ACC112 (cell line): Measurements from ENCODE around the gene PHAF1.
A peak's percentile ranks its signal among the peaks of the same experiment; 100 is the strongest.

Source experiments
- H2AFZ ChIP-seq: fragments of 200-600 bp; sonication (generic); one replicate; pipeline ENCODE4 v1.6.0; 2017; ENCODE audit warnings: antibody characterized with exemption, low read length; ENCODE audit not compliant: unreplicated experiment
- H3K27ac ChIP-seq: fragments of 200-600 bp; sonication (generic); 2 replicates; pipeline ENCODE4 v1.5.1; 2014; ENCODE audit warnings: low read depth, mild to moderate bottlenecking, antibody characterized with exemption, low read length, moderate library complexity
- H3K27me3 ChIP-seq: fragments of 200-600 bp; sonication (generic); 2 replicates; pipeline ENCODE4 v1.6.1; 2014; ENCODE audit warnings: mild to moderate bottlenecking, antibody characterized with exemption, low read length, moderate library complexity, mixed read lengths; ENCODE audit not compliant: insufficient read depth
- H3K36me3 ChIP-seq: fragments of 200-600 bp; sonication (generic); 2 replicates; pipeline ENCODE4 v1.6.1; 2016; ENCODE audit warnings: mild to moderate bottlenecking, antibody characterized with exemption, low read length, moderate library complexity, mixed read lengths; ENCODE audit not compliant: insufficient read depth
- H3K4me1 ChIP-seq: fragments of 200-600 bp; sonication (generic); one replicate; pipeline ENCODE4 v1.6.1; 2016; ENCODE audit warnings: low read length, mixed read lengths; ENCODE audit not compliant: insufficient read depth, unreplicated experiment, control insufficient read depth
- H3K4me3 ChIP-seq: fragments of 200-600 bp; sonication (generic); 2 replicates; pipeline ENCODE4 v1.5.1; 2014; ENCODE audit warnings: mild to moderate bottlenecking, low read depth, low read length
- H3K79me2 ChIP-seq: fragments of 200-600 bp; sonication (generic); one replicate; pipeline ENCODE4 v1.6.0; 2016; ENCODE audit warnings: low read length; ENCODE audit not compliant: control insufficient read depth, unreplicated experiment, insufficient read depth

Gene PHAF1

DNA sequence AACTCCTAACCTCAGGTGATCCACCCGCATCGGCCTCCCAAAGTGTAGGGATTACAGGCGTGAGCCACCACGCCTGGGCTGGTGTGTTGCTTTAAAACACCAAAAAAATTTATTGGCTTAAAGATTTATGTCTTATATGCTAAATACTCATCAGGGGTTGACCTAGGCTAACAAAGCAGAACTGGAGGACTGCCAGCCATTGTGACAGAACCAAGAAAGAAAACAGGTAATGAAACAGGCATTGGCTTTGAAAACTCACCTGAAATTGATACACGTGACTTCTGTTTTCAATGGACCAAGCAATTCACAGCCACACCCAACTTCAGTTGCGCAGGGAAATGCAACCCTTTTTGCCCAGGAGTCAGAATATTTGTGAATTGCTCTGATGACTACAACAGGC lies 4.9 kb upstream of the PHAF1 start:
- Histone ChIP-seq H3K4me1 (peaks cover 4% of the 10 kb centered on the region), H3K27ac (no peak overlapping the region), H3K36me3 (0 out of 2 replicates have a peak, but pooled peaks cover 4% of the 10 kb centered on the region), H3K4me3 (no peak overlapping the region), H3K27me3 (no peaks in the 10 kb centered on the region), H3K79me2 (no peaks in the 10 kb centered on the region), H2AFZ (no peak overlapping the region)

DNA sequence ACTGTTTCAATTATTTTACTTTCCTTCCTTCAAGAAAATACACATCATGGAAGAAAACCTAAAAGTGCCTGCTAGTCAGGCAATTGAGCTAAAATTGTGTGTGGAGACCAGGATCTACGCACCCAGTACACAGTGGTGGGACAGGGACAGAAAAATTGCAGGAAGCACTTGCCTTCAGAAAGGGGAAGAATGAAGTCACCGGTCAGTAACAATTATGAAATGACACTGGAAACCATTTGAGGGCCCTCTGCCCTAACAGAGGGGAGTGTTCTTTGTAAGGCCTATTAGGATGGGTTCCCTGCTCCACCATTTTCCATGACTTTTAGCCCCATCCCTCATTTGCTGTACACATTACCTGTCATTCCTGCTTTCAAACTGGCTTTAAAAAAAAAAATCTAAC lies 4.5 kb upstream of the PHAF1 start:
- Histone ChIP-seq H3K4me1 (peaks cover 4% of the 10 kb centered on the region), H3K27ac (no peak overlapping the region), H3K27me3 (no peaks in the 10 kb centered on the region), H2AFZ (no peak overlapping the region), H3K36me3 (0 out of 2 replicates have a peak, but pooled peaks cover 4% of the 10 kb centered on the region), H3K4me3 (no peak overlapping the region), H3K79me2 (peaks cover 3% of the 10 kb centered on the region)

DNA sequence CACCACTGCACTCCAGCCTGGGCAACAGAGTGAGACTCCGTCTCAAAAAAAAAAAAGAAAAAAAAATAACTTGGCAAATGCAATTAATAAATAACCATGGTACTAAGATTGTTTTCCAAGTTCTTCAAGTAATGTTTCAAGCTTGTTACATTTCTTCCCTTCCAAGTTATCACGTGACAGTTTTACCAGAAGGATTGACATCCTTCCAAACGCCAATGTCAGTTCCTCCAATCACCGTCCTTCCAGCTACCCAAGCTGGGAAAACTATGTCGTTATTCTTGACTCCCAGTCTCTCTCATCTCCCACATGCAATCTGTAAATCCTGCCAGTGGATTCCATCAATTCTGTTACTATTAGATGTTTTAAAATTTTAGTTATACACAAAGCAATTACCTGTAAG lies 3.9 kb upstream of the PHAF1 start:
- Histone ChIP-seq H3K27me3 (no peaks in the 10 kb centered on the region), H3K79me2 (peaks cover 9% of the 10 kb centered on the region), H3K4me3 (no peak overlapping the region), H3K36me3 (0 out of 2 replicates have a peak, but pooled peaks cover 4% of the 10 kb centered on the region), H3K4me1 (peaks cover 9% of the 10 kb centered on the region), H3K27ac (no peak overlapping the region), H2AFZ (no peak overlapping the region)

DNA sequence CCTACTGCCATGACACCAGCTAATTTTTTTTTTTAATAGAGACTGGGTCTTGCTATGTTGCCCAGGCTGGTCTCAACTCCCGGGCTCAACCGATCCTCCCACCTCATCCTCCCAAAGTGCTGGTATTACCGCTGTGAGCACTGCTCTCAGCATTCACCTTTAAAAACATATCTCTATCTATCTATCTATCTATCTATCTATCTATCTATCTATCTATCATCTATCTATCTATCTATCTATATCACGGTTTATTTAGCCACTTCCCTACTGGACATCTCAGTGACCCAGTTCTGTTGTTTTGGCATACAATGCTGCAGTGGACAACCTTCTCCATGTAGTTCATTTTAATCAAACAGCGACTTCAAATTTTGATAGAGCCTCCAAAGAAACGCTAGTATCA lies 1.3 kb upstream of the PHAF1 start:
- no peak overlapping the region for H2AFZ ChIP-seq
- H3K4me1 ChIP-seq = peaks cover 15% of the 10 kb centered on the region
- no peak overlapping the region for H3K27ac ChIP-seq
- no peaks in the 10 kb centered on the region for H3K27me3 ChIP-seq
- H3K4me3 ChIP-seq = no peak overlapping the region
- H3K79me2 ChIP-seq = peaks cover 30% of the 10 kb centered on the region
- H3K36me3 ChIP-seq = no peaks in the 10 kb centered on the region

DNA sequence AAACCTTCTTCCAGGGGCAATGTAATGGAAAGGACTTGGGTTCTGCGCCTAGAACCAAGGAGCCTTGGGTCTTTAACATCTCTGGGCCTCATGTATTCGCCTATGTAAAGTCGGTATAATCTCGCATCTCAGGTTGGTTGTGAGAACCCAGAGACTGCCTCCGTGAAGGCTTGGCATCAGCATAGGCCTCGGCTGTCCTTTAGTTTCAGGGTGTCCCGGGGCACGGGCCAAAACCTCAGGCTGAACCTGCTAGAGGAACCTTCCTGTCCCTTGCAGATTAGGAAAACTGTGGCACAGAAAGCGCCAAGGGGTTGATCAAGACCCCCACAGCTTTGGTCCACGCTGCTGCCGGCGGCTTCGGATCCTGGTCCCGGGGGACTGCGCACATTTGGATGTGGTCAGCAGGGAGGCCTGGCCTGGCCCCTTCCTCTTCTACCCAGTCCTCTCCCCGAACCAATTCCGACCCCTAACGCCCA lies 772 bp upstream of the PHAF1 start:
- H2AFZ ChIP-seq = peak overlapping the region; percentile 79
- H3K36me3 ChIP-seq = no peaks in the 10 kb centered on the region

DNA sequence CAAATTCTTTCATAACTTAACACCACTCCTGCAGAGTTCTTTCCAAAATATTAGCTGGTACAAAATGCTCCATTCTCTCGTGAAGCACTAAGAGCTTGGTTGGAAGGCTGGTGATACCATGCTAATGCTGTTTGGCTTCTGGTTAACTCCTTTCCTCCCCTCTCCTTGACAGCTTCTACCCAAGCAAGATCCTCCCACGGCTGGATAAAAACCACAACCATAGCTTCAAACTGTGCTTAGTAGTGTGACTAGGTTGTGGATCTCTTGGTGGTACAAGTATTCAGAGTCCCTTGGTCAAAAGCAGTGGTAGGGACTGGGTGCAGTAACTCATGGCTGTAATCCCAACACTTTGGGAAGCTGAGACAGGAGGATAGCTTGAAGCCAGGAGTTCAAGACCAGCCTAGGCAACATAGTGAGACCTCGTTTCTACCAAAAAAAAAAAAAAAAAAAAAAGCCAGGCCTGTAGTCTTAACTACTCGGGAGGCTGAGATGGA lies 2.3 kb downstream of the PHAF1 start:
- Histone ChIP-seq H3K36me3 (no peaks in the 10 kb centered on the region), H3K79me2 (peaks cover 46% of the 10 kb centered on the region), H3K4me1 (peaks cover 37% of the 10 kb centered on the region), H3K27me3 (no peaks in the 10 kb centered on the region), H2AFZ (no peak overlapping the region), H3K27ac (no peak overlapping the region), H3K4me3 (no peak overlapping the region)

More for the DNA sequence above, 772 bp upstream of the PHAF1 start:
- Histone ChIP-seq H3K27me3 (no peaks in the 10 kb centered on the region), H3K4me3 (peak overlapping the region; percentile 99), H3K79me2 (peaks cover 30% of the 10 kb centered on the region), H3K27ac (no peak overlapping the region), H3K4me1 (peaks cover 15% of the 10 kb centered on the region)

DNA sequence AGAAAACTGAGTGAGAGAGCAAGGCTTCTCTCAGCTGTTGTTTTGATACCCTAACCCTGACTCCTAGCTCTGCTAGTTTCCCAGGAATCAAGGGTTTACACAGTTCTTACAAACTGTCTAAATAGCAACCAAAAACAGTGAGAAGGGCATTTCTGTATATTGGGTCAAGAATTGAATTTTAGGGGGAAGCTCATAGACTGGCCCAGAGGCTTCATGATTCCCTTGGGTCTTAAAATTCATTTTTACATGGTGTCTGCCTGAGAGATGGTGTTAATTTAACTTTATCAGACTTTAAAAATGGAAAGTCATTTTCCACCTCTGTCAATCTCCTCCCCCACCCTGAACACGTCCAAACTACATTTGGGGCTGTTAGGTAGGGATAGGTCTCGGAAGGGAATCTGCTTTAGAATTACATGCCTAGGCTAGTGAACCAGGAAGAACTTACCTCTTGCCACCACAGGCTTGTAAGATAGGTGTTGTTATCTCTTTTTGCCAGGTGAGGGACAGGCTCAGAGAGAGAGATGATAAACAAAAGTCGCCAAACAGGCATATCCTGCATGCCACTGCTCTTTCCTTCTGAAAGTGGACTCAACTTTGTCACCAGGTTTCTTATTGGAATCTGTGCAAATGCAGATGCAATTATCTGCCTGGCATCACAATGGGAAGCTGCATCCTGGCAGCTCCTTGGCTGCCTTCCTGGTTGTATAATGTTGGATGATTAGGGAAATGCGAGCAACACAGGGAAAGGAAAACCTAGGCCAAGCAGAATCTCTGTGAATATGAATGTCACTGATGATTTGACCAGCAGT lies 3.1 kb downstream of the PHAF1 start:
- peaks cover 52% of the 10 kb centered on the region for H3K79me2 ChIP-seq
- H3K4me1 ChIP-seq = peaks cover 41% of the 10 kb centered on the region
- H3K4me3 ChIP-seq = no peak overlapping the region
- H2AFZ ChIP-seq = no peak overlapping the region
- H3K36me3 ChIP-seq = no peaks in the 10 kb centered on the region
- no peak overlapping the region for H3K27ac ChIP-seq
- H3K27me3 ChIP-seq = no peaks in the 10 kb centered on the region

DNA sequence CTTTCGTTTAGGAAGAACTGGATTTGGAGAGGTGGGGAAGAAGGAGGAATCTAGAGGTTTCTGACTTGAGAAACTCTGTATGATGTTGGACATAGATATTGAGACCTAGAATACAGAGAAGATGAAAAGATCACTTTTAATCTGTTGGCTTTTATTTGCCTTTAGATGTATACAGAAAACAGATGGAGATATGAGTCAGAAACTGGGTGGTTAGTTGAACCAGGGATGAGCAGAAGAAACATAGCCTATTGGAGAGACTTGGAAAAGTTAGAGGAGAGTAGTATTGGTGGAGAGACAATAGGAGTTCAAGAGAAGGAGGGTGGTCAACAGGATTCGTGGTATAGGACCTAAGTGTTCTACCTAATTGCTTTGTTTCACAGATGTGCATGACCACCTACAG lies 5.1 kb downstream of the PHAF1 start:
- Histone ChIP-seq H3K79me2 (peaks cover 57% of the 10 kb centered on the region), H3K27ac (peak overlapping the region; percentile 79), H3K27me3 (no peaks in the 10 kb centered on the region), H3K4me3 (no peak overlapping the region), H3K36me3 (no peaks in the 10 kb centered on the region), H3K4me1 (peaks cover 36% of the 10 kb centered on the region), H2AFZ (no peak overlapping the region)

DNA sequence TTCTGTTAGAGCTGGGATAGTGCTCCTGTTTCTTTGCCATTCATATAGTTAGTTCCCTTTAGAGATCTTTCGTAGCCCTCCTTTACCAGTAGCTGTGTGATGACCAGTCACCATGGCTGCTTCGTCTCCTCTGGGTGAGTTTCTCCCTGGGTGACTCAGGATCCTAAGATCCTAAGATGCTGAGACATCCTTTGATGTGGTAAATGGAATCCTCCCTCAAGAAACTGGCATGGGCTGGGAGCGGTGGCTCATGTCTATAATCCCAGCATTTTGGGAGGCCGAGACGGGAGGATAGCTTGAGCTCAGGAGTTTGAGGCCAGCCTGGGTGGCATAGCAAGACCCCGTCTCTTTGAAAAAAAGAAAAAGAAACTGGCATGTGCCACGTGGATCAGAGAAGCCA lies 5.9 kb downstream of the PHAF1 start:
- H3K4me3 ChIP-seq = no peak overlapping the region
- H3K36me3 ChIP-seq = no peaks in the 10 kb centered on the region
- H2AFZ ChIP-seq = no peak overlapping the region
- H3K4me1 ChIP-seq = peaks cover 34% of the 10 kb centered on the region
- no peaks in the 10 kb centered on the region for H3K27me3 ChIP-seq
- peak overlapping the region; percentile 79 for H3K27ac ChIP-seq
- H3K79me2 ChIP-seq = peaks cover 49% of the 10 kb centered on the region

DNA sequence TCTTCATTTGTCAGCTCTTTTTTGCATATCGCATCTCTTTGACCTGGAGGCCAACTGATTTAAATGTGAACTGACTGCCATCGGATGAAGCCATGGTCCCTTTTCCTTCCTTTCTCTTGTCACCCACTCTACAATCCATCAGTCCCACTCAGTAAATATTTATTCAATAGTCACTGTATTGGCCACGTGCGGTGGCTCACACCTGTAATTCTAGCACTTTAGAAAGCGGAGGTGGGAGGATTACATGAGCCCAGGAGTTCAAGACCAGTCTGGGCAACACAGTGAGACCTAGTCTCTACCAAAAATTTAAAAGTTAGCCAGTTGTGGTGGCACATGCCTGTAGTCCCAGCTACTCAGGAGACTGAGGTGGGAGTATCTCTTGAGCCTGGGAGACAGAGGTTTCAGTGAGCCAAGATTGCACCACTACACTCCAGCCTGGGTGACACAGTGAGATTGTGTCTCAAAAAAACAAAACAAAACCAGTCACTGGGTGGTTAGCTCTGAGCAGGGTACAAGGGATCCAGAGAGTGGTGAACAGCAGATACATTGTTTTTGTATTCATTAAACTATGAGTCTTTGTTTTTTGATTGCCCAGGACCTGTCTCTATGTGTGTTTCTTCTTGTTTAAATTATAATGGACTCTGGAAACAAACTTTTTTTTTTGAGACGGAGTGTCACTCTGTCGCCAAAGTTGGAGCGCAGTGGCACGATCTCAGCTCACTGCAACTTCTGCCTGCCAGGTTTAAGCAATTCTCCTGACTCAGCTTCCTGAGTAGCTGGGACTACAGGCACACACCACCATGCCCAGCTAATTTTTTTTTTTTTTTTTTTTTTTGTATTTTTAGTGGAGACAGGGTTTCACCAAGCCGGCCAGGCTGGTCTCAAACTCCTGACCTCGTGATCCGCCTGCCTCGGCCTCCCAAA lies 6.9 kb downstream of the PHAF1 start:
- peaks cover 41% of the 10 kb centered on the region for H3K79me2 ChIP-seq
- peak overlapping the region; percentile 79 for H3K27ac ChIP-seq

More for the DNA sequence above, 6.9 kb downstream of the PHAF1 start:
- H3K36me3 ChIP-seq = no peaks in the 10 kb centered on the region
- peaks cover 26% of the 10 kb centered on the region for H3K4me1 ChIP-seq
- H2AFZ ChIP-seq = no peak overlapping the region
- H3K27me3 ChIP-seq = no peaks in the 10 kb centered on the region
- H3K4me3 ChIP-seq = no peak overlapping the region
